Keratinocyte (primary cell): ENCODE data around the gene PMEPA1.

ENCODE experiments used
- EZH2 ChIP-seq: IDR thresholded peaks from one replicate; pipeline ENCODE4 v1.6.1; 2012; ENCODE audit warnings: inconsistent platforms, mild to moderate bottlenecking, low read length, moderate library complexity
- TF ChIP-seq, protein P1 (sequence below), 3 experiments: IDR thresholded peaks in 1 of 3; conservative IDR thresholded peaks in 1 of 3; optimal IDR thresholded peaks in 1 of 3; 2 replicates in 2 of 3; 3 replicates in 1 of 3; pipeline versions ENCODE3 to v1.5.1; 2011; ENCODE audit warnings: low read length in 3 of 3, mild to moderate bottlenecking in 3 of 3, moderate library complexity in 2 of 3, control low read depth in 1 of 3, inconsistent platforms in 1 of 3; ENCODE audit not compliant: insufficient read depth in 2 of 3; ENCODE audit errors: extremely low read depth in 1 of 3

- TF ChIP-seq, protein P1, sequence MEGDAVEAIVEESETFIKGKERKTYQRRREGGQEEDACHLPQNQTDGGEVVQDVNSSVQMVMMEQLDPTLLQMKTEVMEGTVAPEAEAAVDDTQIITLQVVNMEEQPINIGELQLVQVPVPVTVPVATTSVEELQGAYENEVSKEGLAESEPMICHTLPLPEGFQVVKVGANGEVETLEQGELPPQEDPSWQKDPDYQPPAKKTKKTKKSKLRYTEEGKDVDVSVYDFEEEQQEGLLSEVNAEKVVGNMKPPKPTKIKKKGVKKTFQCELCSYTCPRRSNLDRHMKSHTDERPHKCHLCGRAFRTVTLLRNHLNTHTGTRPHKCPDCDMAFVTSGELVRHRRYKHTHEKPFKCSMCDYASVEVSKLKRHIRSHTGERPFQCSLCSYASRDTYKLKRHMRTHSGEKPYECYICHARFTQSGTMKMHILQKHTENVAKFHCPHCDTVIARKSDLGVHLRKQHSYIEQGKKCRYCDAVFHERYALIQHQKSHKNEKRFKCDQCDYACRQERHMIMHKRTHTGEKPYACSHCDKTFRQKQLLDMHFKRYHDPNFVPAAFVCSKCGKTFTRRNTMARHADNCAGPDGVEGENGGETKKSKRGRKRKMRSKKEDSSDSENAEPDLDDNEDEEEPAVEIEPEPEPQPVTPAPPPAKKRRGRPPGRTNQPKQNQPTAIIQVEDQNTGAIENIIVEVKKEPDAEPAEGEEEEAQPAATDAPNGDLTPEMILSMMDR (optimal IDR thresholded peaks at IDR 0.05 in 1 of 3, IDR thresholded peaks at IDR 0.05 in 1 of 3, conservative IDR thresholded peaks at IDR 0.05 in 1 of 3; ENCODE audit: extremely low read depth in 1 of 3, insufficient read depth in 2 of 3, low read length in 3 of 3) = no peak
- no peak for TF ChIP-seq EZH2
Observed at GRCh38 chr20:57702521-57702920, 7.3 kb downstream of the PMEPA1 start.
